Colonic mucosa (tissue), 4 donors: ENCODE data around the gene CUX1. TPM values are rescaled to one million over a fixed set of nuclear protein-coding genes. Genes with fewer than 3 reads are reported as not detected.

Experiments
- DNase-seq: peaks from one replicate; pipeline ENCODE4 v3.0.0-alpha.2; 2020
- H3K27ac ChIP-seq: fragments of 200-600 bp; one replicate; pipeline ENCODE4 v1.8.0; 2021
- H3K27me3 ChIP-seq: fragments of 200-600 bp; one replicate; pipeline ENCODE4 v1.8.0; 2021
- H3K36me3 ChIP-seq: fragments of 200-600 bp; one replicate; pipeline ENCODE4 v1.8.0; 2021
- H3K4me1 ChIP-seq: fragments of 200-600 bp; one replicate; pipeline ENCODE4 v1.8.0; 2021; ENCODE audit warnings: mild to moderate bottlenecking
- H3K4me3 ChIP-seq: fragments of 200-600 bp; one replicate; pipeline ENCODE4 v1.8.0; 2021
- H3K9ac ChIP-seq, 2 donors: one replicate each; pipeline ENCODE4 v1.7.0; 2013; ENCODE audit warnings: control low read depth in 2 of 2, low read depth in 2 of 2, low read length in 2 of 2
- H3K9me3 ChIP-seq: fragments of 200-600 bp; one replicate; pipeline ENCODE4 v1.8.0; 2021
- intact Hi-C: fragments of 100-400 bp; cut with DNase I; formaldehyde crosslinking; loops from one replicate; pipeline ENCODE4 v1.14.1; 2022
- total RNA-seq, 2 donors: library from RNA; stranded (reverse); fragmentation: NEBNext Ultra II Directional in 1 of 2; extraction: Animal tissue kit (Norgen Biotek cat#: 25700) in 1 of 2; gene quantifications; one replicate each; pipeline ENCODE4 v1.2.1, GENCODE V29; 2021
- TF ChIP-seq, protein P1 (sequence below): fragments of 200-600 bp; IDR thresholded peaks from one replicate; pipeline ENCODE4 v1.8.0; 2022; ENCODE audit warnings: antibody characterized with exemption, mild to moderate bottlenecking
- donor health status: healthy.
- donor health status: DM: no; HTN: no; CAD: no.
- donor health status: DM: no; HTN: no; CAD: no.

Gene CUX1
- total RNA-seq, 2 donors from 2014 or later: 68.5 to 97.5 TPM

DNA sequence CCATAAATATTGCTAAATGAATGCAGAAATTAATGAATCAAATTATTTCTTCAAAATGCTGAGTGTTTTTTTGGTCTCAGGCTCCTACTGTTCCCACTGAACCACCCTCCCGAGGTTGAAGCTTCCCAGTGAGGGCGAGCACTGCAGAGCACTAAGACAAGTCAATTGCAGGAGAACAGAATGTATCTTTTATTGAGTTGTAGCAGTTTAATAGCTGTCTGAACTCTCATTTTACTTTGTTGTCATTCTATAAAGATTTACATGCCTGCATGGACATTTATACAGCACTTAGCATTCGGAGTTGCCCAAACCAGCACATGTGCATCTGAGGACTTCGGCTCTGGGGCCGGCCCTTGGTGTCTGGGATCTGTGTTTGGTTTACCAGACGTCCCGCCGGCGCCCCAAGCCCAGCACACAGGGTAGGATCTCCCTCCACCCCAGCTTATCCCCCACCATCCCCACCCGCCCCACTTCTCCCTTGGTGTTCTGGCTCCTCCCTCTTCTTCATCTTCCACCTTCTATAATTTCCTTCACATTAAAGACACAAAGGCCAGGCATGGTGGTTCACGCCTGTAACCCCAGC lies 258.2 kb downstream of the CUX1 start:
- no peak for DNase-seq
- Histone ChIP-seq H3K9me3 (no peaks in the 10 kb centered on the region), H3K9ac (no peak overlapping the region), H3K4me1 (no peaks in the 10 kb centered on the region), H3K27ac (no peak overlapping the region), H3K27me3 (no peaks in the 10 kb centered on the region), H3K36me3 (no peaks in the 10 kb centered on the region), H3K4me3 (no peak overlapping the region)
- intact Hi-C loops: no loop called here
- TF ChIP-seq, protein P1, sequence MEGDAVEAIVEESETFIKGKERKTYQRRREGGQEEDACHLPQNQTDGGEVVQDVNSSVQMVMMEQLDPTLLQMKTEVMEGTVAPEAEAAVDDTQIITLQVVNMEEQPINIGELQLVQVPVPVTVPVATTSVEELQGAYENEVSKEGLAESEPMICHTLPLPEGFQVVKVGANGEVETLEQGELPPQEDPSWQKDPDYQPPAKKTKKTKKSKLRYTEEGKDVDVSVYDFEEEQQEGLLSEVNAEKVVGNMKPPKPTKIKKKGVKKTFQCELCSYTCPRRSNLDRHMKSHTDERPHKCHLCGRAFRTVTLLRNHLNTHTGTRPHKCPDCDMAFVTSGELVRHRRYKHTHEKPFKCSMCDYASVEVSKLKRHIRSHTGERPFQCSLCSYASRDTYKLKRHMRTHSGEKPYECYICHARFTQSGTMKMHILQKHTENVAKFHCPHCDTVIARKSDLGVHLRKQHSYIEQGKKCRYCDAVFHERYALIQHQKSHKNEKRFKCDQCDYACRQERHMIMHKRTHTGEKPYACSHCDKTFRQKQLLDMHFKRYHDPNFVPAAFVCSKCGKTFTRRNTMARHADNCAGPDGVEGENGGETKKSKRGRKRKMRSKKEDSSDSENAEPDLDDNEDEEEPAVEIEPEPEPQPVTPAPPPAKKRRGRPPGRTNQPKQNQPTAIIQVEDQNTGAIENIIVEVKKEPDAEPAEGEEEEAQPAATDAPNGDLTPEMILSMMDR: no peak

- H3K4me1 ChIP-seq: no peaks in the 10 kb centered on the region
- H3K9ac ChIP-seq: no peak overlapping the region
- intact Hi-C loops: no loop called here
- no peak overlapping the region for H3K4me3 ChIP-seq
- H3K27ac ChIP-seq: no peak overlapping the region
- H3K27me3 ChIP-seq: no peaks in the 10 kb centered on the region
- TF ChIP-seq, protein P1: no peak
- no peaks in the 10 kb centered on the region for H3K36me3 ChIP-seq
- DNase-seq: no peak
- no peaks in the 10 kb centered on the region for H3K9me3 ChIP-seq
Observed at GRCh38 chr7:102077081-102077480, 259.7 kb downstream of the CUX1 start.

DNA sequence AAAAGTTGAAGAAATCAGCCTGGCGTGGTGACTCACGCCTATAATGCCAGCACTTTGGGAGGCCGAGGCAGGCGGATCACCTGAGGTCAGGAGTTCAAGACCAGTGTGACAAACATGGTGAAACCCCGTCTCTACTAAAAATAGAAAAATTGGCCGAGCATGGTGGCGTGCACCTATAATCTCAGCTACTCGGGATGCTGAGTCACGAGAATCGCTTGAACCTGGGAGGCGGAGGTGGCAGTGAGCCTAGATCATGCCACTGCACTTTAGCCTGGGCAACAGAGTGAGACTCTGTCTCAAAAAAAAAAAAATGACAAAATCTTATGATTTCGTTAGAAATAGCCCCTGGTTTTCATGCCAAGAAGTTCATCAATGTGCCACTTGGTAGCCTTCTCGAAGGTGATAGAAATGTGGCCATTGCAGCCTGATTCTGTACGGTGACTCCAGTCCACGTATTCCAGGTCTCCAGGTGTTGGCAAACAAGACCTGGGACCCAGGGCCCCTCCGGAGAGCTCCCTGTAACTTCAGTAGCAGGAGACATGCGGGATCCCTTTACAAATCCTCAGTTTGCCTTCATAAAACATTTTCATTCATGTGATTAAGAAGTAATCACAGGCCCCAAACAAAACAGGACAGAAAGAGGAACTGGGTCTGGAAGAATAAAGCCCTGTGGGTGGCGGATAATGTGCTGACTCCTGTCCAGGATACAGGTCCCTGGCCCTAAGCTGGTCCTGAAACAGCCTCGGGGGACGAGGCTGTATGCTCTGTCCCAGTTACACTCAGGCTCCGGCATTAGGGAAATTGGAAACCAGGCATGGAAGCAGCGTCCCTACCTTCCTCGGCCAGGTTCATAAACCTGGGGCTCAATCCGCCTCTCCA lies 262.0 kb downstream of the CUX1 start:
- no peaks in the 10 kb centered on the region for H3K9me3 ChIP-seq
- H3K27ac ChIP-seq: no peak overlapping the region
- H3K4me3 ChIP-seq: no peak overlapping the region
- H3K36me3 ChIP-seq: no peaks in the 10 kb centered on the region
- H3K27me3 ChIP-seq: no peaks in the 10 kb centered on the region
- no peaks in the 10 kb centered on the region for H3K4me1 ChIP-seq
- H3K9ac ChIP-seq: peak overlapping the region in 1 of 2 donors; percentile 24
- no peak for DNase-seq
- TF ChIP-seq, protein P1: no peak
- intact Hi-C loops: no loop called here

DNA sequence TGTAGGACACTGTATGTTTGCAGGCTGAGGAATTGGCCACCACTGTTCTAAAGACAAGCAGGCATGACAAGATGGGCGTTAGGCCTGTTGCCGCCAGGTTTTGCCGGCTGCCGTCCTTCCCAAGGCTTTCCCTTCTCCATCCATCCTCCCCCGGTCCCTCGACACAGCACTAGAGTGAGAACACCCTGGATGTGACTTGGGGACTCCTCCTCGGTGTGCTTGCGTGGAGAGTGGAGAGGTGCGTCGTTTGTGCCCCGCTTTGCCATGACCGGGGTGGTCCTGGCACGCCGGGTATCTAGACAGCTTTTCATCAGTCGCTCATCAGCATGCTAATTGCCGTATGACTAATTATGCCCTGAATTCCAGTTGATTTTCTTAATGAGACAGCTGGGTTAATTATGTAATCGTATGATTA lies 262.6 kb downstream of the CUX1 start:
- Histone ChIP-seq H3K9ac (no peak overlapping the region), H3K9me3 (no peaks in the 10 kb centered on the region), H3K4me3 (no peak overlapping the region), H3K36me3 (no peaks in the 10 kb centered on the region), H3K27ac (no peak overlapping the region), H3K27me3 (no peaks in the 10 kb centered on the region), H3K4me1 (no peaks in the 10 kb centered on the region)
- TF ChIP-seq, protein P1: no peak
- peak; percentile 13 for DNase-seq
- intact Hi-C loops: no loop called here

- Histone ChIP-seq H3K27ac (no peak overlapping the region), H3K36me3 (no peaks in the 10 kb centered on the region), H3K9ac (no peak overlapping the region), H3K9me3 (no peaks in the 10 kb centered on the region), H3K27me3 (no peaks in the 10 kb centered on the region), H3K4me1 (no peaks in the 10 kb centered on the region), H3K4me3 (no peak overlapping the region)
- peak; percentile 15 for DNase-seq
- TF ChIP-seq, protein P1: no peak
- intact Hi-C loops: no loop called here
Observed at GRCh38 chr7:102080434-102081243, 263.2 kb downstream of the CUX1 start.
